ENCODE results near the gene RASL12.

The RASL12 gene

GRCh38 chr15:65059931-65060596 is 7.7 kb downstream of the RASL12 start:
- H3K36me3 Mint-ChIP-seq, result no peaks in the 10 kb centered on the region
- H3K27me3 Mint-ChIP-seq, result peaks cover 8% of the 10 kb centered on the region in 2 donors
- ATAC-seq (replicated peaks), result no peak
- H3K27ac Mint-ChIP-seq, result no peak overlapping the region
- H3K4me1 Mint-ChIP-seq, result no peaks in the 10 kb centered on the region
- no peaks in the 10 kb centered on the region for H3K9me3 Mint-ChIP-seq
- no peak for DNase-seq
- no peak overlapping the region for H3K4me3 Mint-ChIP-seq

GRCh38 chr15:65059369-65059750 is 8.4 kb downstream of the RASL12 start:
- Mint-ChIP-seq H3K27me3 (peaks cover 6 to 8% of the 10 kb centered on the region in 2 donors), H3K36me3 (no peaks in the 10 kb centered on the region), H3K27ac (no peak overlapping the region), H3K4me1 (no peaks in the 10 kb centered on the region), H3K9me3 (no peaks in the 10 kb centered on the region), H3K4me3 (no peak overlapping the region)
- ATAC-seq (replicated peaks), result no peak
- DNase-seq, result no peak

DNA sequence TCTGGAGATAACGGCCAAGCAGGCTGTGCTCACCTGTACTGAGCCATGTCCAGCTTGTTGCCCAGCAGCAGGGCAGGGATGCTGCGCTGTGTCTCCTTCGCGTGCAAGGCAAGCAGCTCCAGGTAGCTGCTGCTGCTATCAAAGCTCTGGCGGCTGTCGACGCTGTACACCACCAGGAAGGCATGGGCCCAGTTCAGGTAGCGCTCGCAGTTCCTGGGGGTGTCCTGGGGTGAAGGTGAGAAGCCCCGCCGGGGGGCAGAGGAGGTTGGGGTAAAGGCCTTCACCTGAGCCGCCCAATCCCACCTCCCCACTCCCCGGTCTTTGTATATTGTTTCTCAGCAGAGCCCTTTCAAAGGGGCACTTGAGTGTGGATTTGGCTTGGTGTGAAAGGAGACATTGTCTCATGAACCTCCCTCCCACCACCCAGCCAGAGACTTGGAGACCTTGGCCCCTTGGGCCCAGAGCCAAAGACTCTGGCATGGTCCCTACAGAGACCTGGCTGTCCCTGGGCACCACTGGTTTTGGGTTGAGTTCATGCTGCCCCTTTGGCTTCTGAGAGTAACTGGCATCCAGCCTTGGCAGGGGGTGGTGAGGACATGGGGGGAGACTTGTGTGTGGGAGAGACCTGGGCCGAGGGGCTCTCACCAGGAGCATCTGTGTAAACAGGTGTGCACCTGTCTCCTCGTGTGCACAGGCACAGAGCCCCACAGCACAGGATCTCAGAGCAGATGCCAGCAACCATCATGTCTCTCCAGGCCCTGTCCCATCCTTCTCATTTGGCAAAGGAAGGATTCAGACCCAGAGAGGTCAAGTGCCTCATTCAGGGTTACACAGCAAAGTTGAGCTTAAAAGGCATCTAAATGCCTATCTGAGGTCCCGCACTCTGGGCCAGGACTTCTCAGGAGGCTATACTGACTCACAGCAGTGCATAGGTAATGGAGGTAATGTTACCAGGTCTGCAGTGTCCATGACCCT is 9.1 kb downstream of the RASL12 start:
- no peak overlapping the region for H3K27ac Mint-ChIP-seq
- no peak for DNase-seq
- no peak for ATAC-seq (replicated peaks)
- no peaks in the 10 kb centered on the region for H3K36me3 Mint-ChIP-seq
- H3K4me3 Mint-ChIP-seq, result no peak overlapping the region
- no peaks in the 10 kb centered on the region for H3K9me3 Mint-ChIP-seq
- H3K27me3 Mint-ChIP-seq, result peaks cover 6 to 8% of the 10 kb centered on the region in 2 donors
- H3K4me1 Mint-ChIP-seq, result no peaks in the 10 kb centered on the region

- Mint-ChIP-seq H3K36me3 (no peaks in the 10 kb centered on the region), H3K27me3 (peaks cover 0 to 5% of the 10 kb centered on the region in 2 donors), H3K27ac (no peak overlapping the region), H3K4me3 (no peak overlapping the region), H3K4me1 (no peaks in the 10 kb centered on the region), H3K9me3 (no peaks in the 10 kb centered on the region)
- ATAC-seq (replicated peaks) (no peak), DNase-seq (no peak)
Observed at GRCh38 chr15:65057549-65057940, 10.2 kb downstream of the RASL12 start.

GRCh38 chr15:65056868-65057548 is 10.8 kb downstream of the RASL12 start:
- no peak for DNase-seq
- Mint-ChIP-seq H3K27me3 (peaks cover 0 to 5% of the 10 kb centered on the region in 2 donors), H3K36me3 (no peaks in the 10 kb centered on the region), H3K4me3 (no peak overlapping the region), H3K4me1 (no peaks in the 10 kb centered on the region), H3K9me3 (no peaks in the 10 kb centered on the region), H3K27ac (no peak overlapping the region)
- no peak for ATAC-seq (replicated peaks)

- H3K4me3 Mint-ChIP-seq, result no peak overlapping the region
- no peak for DNase-seq
- no peak for ATAC-seq (replicated peaks)
Observed at GRCh38 chr15:65056106-65056505, 11.7 kb downstream of the RASL12 start.

DNA sequence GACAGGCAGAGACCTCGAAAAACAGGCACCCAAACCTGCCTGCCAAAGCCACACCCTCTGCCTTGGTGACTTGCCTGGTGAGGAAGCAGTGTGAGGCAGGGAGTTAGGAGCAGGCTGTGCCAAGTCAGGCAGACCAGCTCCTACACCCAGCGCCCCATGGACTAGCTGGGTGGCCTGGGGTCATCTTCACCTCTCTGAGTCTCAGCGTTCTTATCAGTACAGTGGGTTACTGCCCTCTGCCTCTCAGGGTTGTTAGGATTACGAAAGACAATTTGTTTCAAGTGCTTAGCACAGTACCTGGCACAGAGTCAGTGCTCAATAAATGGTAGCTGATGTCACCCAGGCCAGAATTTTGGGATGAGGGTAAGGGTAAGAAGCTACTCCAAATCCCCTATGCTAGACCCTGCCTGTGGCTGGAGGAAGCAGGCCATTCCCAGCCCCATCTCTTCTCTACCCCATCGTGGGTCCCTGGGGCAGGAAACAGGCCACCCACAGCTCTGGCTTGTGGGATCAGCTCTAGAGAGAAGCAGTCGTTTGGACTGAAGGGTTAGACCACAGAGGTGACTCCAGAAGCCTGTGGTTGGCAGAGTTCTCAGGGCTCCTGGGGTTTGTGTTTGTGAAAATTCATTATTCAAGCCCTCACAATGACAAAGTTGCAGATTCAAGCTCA is 12.5 kb downstream of the RASL12 start:
- Mint-ChIP-seq H3K27ac (no peak overlapping the region), H3K4me3 (no peak overlapping the region), H3K27me3 (peaks cover 0 to 8% of the 10 kb centered on the region in 2 donors), H3K36me3 (no peaks in the 10 kb centered on the region), H3K9me3 (no peaks in the 10 kb centered on the region), H3K4me1 (peaks cover 2 to 5% of the 10 kb centered on the region in 2 donors)
- ATAC-seq (replicated peaks), result no peak
- DNase-seq, result no peak

More at GRCh38 chr15:65056106-65056505, 11.7 kb downstream of the RASL12 start:
- Mint-ChIP-seq H3K4me1 (peaks cover 0 to 2% of the 10 kb centered on the region in 2 donors), H3K9me3 (no peaks in the 10 kb centered on the region), H3K27me3 (peaks cover 0 to 6% of the 10 kb centered on the region in 2 donors), H3K27ac (no peak overlapping the region), H3K36me3 (no peaks in the 10 kb centered on the region)

GRCh38 chr15:65054333-65055200 is 13.2 kb downstream of the RASL12 start:
- ATAC-seq (replicated peaks), result peak; percentile 73 to 77
- no peaks in the 10 kb centered on the region for H3K36me3 Mint-ChIP-seq
- H3K4me3 Mint-ChIP-seq, result no peak overlapping the region
- H3K27me3 Mint-ChIP-seq, result peaks cover 0 to 8% of the 10 kb centered on the region in 2 donors
- peaks cover 10 to 12% of the 10 kb centered on the region in 2 donors for H3K4me1 Mint-ChIP-seq
- H3K27ac Mint-ChIP-seq, result no peak overlapping the region
- DNase-seq, result peak; percentile 49
- no peaks in the 10 kb centered on the region for H3K9me3 Mint-ChIP-seq

DNA sequence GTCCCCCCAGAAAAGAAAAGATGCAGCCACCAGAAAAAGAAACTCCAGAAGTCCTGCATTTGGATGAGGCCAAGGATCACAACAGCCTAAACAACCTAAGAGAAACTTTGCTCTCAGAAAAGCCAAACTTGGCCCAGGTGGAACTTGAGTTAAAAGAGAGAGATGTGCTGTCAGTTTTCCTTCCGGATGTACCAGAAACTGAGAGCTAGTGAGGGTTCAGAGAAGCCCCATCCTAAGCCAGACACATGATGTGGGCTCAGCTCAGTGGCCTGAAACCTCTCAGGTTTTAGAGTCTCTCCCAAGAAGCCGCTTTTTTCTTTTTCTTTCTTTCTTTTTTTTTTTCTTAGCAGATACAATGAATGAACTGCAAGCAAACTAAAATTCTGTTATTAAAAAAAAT is 14.8 kb downstream of the RASL12 start:
- Mint-ChIP-seq H3K4me3 (no peak overlapping the region), H3K27ac (no peak overlapping the region), H3K4me1 (peaks cover 16 to 17% of the 10 kb centered on the region in 2 donors), H3K27me3 (peaks cover 0 to 8% of the 10 kb centered on the region in 2 donors), H3K9me3 (no peaks in the 10 kb centered on the region), H3K36me3 (no peaks in the 10 kb centered on the region)
- DNase-seq (no peak), ATAC-seq (replicated peaks) (no peak)

DNA sequence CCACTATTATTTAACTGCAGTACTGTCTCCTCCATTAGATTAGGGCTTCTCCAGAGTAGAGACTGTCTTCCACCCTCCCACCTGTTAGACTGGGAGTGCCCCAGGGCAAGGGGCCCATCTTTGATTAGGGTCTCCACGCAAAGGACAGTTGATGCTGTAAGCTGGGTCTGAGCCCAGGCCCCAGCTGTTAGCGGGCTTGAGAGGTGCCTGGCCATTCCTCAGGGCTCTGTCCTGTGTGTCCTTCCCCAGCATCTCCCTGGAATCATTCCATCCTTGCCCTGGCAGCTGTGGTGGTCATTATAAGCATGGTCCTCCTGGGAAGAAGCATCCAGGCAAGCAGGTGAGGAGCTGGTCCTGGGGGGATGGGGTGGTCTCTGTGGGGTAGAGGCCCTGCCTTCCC is 16.5 kb downstream of the RASL12 start:
- peak overlapping the region; percentile 11 for H3K27ac Mint-ChIP-seq
- H3K4me3 Mint-ChIP-seq, result no peak overlapping the region
- no peaks in the 10 kb centered on the region for H3K36me3 Mint-ChIP-seq
- no peaks in the 10 kb centered on the region for H3K9me3 Mint-ChIP-seq
- H3K27me3 Mint-ChIP-seq, result peaks cover 3 to 6% of the 10 kb centered on the region in 2 donors
- ATAC-seq (replicated peaks) (no peak), DNase-seq (no peak)
- H3K4me1 Mint-ChIP-seq, result peaks cover 16 to 17% of the 10 kb centered on the region in 2 donors

DNA sequence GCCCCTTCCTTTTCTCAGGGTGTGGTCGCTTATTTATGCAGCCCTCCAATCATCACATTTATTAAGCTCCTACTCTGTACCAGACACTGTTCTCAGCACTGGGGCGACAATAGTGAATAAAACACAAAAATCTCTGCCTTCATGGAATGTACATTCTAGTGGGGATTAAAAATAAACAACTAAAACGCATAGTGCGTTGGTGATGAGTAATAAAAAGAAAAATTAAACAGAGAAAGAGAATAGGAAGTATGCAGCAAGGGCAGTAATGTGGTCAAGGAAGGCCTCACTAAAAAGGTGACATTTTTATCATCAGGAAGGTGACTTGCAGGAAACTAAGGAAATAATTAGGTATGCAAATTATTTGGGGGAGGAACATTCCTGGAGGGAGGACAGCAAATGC is 17.5 kb downstream of the RASL12 start:
- Mint-ChIP-seq H3K4me3 (peak overlapping the region in 1 of 2 donors; percentile 70), H3K27ac (no peak overlapping the region)

DNA sequence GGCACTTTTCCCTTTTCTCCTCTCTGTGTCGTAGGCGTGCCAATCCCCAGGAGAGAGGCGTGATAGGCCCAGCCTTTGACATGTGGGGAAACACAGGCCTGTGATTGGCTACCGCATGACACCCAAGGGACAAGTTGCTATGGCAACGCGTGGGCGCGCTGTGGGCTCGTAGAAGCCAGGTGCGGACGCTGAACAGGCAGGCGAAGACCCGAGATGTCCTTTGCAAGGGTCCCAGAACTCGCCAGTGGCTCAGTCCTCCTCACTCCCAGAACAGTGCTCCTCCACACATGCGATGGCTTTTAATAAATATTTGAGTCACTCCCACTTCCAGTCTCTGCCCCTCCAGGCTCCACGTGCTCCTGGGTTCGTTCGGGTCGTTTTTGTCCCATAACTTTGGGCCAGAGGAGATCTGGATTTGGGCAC is 18.4 kb downstream of the RASL12 start:
- peak overlapping the region; percentile 68 for H3K27ac Mint-ChIP-seq
- peak overlapping the region; percentile 70 to 82 for H3K4me3 Mint-ChIP-seq
- H3K36me3 Mint-ChIP-seq, result no peaks in the 10 kb centered on the region
- H3K9me3 Mint-ChIP-seq, result no peaks in the 10 kb centered on the region
- ATAC-seq (replicated peaks) (peak; percentile 92), DNase-seq (peak; percentile 86)
- H3K4me1 Mint-ChIP-seq, result peaks cover 16 to 17% of the 10 kb centered on the region in 2 donors
- peaks cover 6 to 7% of the 10 kb centered on the region in 2 donors for H3K27me3 Mint-ChIP-seq

More for the DNA sequence above, 17.5 kb downstream of the RASL12 start:
- no peaks in the 10 kb centered on the region for H3K36me3 Mint-ChIP-seq
- ATAC-seq (replicated peaks) (peak; percentile 30 to 58), DNase-seq (no peak)
- peaks cover 6% of the 10 kb centered on the region in 2 donors for H3K27me3 Mint-ChIP-seq
- peaks cover 16 to 17% of the 10 kb centered on the region in 2 donors for H3K4me1 Mint-ChIP-seq
- H3K9me3 Mint-ChIP-seq, result no peaks in the 10 kb centered on the region

DNA sequence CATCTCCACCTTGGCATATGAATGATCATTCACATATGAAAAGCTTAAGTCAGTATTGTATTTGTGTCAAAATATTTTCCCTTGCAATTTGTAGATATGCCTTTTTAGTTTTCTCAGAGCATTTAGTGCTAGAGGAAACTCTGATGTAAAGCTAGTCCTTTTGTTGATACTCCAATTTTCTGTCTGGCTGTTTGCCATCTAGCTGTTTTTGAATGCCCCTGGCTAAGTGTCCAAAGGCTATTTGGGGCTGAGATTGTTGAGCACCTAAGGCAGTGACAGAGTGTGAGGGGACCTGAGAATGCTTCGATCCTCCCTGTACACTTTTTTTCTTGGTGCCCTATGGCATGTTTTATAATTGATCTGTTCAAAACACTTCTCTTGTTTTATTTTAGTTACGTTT is 19.6 kb downstream of the RASL12 start:
- no peak for ATAC-seq (replicated peaks)
- DNase-seq, result no peak
- no peaks in the 10 kb centered on the region for H3K36me3 Mint-ChIP-seq
- no peak overlapping the region for H3K4me3 Mint-ChIP-seq
- H3K4me1 Mint-ChIP-seq, result peaks cover 16 to 17% of the 10 kb centered on the region in 2 donors
- no peak overlapping the region for H3K27ac Mint-ChIP-seq
- peaks cover 6 to 7% of the 10 kb centered on the region in 2 donors for H3K27me3 Mint-ChIP-seq
- no peaks in the 10 kb centered on the region for H3K9me3 Mint-ChIP-seq

All from stimulated activated naive B cell treated with anti-CD40 and anti-IgM and Interleukin-4, amounts not matched to agents 10 μg/mL and 1 μg/mL and 100 μg/mL, for 72 hours (primary cell).